GM11168 (cell line): Measurements from ENCODE around the gene FGD3.
"Not testable (repeated sequence)": the region's sequence is repeated elsewhere in the genome, so short reads cannot be mapped to it uniquely, and the experiment has no call there.

Source experiments
- in situ Hi-C: fragments of 300-500 bp; cut with MboI; formaldehyde crosslinking; loops from one replicate; pipeline ENCODE4 v1.12.0; 2022; ENCODE audit warnings: low sequenced_read_pairs; ENCODE audit not compliant: unreplicated experiment

FGD3 gene

DNA sequence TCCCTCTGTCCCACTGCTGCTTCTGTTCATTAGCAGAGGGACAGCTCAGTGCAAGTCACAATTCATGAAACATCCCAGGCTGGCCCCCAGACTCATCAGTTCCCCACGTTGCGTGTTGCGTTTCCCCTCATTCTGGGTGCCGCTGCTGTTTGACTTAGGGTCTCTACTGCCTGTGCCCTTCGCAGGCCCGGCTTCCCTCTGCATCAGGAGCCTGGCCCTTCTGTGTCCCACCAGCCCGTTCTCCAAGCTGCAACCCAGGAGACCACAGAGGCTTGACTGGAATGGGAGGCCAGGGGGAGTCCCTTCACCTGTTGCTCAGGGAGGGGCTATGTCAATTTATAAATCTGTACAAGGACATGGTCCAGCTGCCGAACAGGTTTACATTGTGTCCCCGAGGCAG is 57.2 kb downstream of the FGD3 start:
- in situ Hi-C loops: no loop called here

GRCh38 chr9:93005876-93006275 is 58.6 kb downstream of the FGD3 start:
- in situ Hi-C loops: no loop called here

DNA sequence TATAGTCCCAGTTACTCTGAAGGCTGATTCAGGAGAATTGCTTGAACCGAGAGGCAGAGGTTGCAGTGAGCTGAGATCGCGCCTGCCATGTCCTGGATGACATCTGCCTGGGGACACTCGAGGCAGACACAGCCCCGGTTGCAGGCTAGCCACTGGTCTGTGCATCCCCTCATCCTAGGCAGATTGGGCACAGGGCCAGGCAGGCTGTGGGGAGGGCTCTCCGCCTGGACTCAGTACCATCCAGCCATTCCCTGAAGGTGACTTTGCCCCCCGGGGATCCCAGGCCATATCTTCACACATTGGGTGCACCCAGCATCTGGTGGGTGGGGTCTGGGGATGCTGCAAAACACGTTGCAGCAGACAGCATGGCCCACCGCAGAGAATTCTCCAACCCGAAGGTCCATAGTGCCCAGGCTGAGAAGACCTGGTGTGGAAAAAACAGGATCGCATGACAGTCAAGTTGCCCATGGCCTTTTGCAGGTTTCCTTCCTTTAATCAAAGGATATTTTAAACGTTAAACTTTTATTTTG is 60.3 kb downstream of the FGD3 start:
- in situ Hi-C loops: no loop called here

DNA sequence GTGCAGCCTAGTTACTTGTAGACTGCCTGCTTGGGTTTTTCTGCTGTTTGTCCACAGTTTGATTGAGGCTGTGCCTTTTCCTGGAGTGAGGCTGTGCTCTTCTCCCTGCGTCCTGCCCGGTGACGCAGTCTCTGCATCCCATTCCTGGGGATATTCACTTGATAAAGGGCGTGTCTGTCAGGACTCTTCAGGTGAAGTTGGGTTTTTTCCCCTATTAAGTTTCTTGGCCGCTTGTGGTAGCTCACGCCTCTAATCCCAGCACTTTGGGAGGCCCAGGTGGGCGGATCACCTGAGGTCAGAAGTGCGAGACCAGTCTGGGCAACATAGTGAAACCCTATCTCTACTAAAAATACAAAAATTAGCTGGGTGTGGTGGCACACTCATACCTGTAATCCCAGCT is 61.1 kb downstream of the FGD3 start:
- in situ Hi-C loops: no loop called here

GRCh38 chr9:93009337-93010015 is 62.2 kb downstream of the FGD3 start:
- in situ Hi-C loops: no loop called here

DNA sequence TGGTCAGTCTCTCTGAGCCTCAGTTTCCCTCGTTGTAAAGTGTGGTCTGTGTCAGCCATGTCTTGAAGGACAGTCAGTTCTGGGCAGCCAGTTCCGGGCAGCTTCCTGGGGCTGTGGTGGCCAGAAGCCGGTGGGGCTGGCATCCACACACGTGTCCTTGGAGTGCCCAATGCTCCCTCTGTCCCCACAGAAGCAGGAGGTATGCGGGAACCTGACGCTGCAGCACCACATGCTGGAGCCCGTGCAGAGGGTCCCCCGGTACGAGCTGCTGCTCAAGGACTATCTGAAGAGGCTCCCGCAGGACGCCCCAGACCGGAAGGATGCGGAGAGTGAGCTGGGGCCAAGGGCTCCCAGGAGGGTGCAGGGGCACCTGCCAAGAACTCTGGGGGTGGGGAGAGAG is 62.7 kb downstream of the FGD3 start:
- in situ Hi-C loops: no loop called here

DNA sequence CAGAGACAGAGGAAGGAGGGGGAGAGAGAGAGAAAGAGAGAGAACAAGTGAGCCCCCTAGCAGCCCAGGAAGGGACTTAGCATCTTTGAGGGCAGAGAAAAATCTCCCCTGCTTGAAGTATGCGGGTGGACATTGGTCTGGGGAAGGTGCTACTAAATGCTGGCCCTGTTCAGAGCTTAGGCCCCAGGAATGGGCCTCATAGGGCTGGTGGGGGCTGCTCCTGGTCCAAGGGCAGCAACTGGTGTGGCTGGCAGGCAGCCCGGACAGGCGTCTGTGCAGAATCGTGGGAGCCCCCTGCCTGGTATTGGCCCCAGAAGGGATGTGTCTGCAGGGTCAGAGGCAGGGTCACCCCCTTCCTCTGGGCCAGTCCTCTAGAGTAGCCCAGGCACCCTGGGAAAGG is 63.4 kb downstream of the FGD3 start:
- in situ Hi-C loops: no loop called here

DNA sequence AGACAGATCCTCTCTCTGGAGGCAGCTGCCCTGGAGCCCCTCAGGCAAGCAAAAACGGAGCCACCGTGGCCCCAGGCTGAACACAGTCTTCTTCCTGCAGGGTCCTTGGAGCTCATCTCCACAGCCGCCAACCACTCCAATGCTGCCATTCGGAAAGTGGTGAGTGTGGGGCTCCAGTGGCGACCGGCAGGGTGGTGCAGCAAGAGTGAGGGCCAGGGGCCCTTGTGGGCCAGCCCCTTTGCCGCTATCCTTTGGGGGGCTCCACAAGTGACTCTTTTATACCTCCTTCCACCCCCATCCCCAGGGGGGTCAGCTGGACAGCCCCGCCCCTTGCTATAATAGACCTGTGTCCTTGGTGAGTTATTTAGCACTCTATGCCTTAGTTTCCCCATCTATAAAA is 63.8 kb downstream of the FGD3 start:
- in situ Hi-C loops: no loop called here

GRCh38 chr9:93012963-93013855 is 65.9 kb downstream of the FGD3 start:
- in situ Hi-C loops: no loop called here

DNA sequence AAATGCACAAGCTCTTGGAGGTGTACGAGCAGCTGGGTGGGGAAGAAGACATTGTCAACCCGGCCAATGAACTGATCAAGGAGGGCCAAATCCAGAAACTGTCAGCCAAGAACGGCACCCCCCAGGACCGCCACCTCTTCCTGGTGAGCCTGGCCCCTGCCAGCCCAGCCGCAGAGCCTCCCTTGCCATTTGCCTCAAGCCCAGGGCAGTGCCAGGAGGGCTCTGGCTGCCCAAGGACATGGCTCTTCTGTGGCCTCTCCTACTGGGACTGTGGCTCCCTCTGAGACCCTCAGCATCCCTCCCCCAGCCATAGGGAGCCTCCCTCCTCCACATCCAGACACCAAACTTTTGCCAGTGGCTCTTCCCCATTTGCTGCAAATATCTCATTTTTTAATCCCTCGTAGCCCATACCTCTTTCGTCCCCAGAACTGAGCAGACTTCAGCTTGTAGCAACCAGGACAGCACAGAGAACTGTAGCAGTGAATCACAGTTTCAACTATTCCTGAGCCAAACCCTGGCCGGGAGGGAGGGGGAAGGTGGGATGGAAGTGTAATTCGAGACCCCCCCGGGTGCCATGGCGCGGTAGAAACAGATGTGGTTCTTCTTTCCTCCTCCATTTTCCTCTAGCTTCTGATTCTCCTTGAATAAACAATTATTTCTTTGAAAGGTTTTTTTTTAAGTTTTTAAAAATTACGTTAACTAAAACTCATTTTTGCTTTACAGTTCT is 66.7 kb downstream of the FGD3 start:
- in situ Hi-C loops: no loop called here

DNA sequence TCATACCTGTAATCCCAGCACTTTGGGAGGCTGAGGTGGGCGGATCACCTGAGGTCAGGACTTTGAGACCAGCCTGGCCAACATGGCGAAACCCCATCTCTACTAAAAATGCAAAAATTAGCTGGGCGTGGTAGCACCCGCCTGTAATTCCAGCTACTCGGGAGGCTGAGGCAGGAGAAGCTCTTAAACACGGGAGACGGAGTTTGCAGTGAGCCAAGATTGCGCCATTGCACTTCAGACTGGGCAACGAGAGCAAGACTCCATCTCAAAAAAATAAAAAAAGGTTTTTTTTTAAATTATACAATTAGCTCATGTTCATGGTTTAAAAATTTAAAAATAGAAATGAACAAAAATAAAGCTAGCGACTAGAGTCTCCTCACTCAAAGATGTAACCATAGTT is 67.9 kb downstream of the FGD3 start:
- in situ Hi-C loops: not testable (repeated sequence)

GRCh38 chr9:93017621-93018020 is 70.3 kb downstream of the FGD3 start:
- in situ Hi-C loops: no loop called here

- in situ Hi-C loops: no loop called here
These were observed 72.8 kb downstream of the FGD3 start for GRCh38 chr9:93020151-93020550.

DNA sequence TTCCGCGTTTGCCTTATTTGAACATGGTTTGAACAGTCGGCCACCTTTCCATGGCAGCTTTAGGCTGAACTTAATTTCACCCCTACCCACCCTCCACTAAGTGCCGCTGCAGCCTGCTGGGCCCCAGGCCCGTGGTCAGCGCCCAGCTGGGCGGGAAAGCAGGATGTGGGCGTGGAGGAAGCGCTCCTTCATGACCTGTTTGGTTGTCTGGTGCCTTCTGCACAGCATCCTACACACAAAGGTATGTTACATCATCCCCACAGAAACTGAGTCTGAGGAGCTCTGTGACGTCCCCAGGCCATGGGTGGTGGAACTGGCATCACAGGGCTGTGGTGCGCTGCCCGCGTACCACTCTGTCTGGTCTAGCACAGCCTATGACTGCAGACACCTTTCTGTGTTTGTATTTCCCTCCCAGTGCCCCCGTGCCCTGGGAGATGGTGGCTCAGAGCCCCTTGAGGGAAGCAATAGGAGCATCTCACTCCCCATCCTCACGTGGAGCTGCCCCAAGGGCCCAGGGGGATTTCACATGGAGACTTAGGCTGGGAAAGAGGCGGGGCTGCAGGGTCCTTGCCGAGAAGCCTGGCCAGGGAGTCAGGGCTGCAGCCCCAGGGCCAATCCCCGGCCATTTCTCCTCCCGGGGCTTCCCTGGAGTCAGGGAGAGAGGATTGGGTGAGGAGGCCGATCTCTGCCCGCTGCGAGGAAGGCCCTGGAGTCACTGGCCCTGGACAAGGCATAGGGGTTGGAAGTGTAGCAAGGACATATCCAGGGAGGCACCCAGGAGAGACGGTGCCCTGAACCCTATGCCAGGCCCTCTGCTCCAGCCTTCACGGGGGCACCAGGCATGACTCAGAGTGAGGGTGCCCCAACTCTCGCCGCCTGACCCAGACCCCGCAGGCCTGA is 73.7 kb downstream of the FGD3 start:
- in situ Hi-C loops: no loop called here

- in situ Hi-C loops: no loop called here
These were observed 74.7 kb downstream of the FGD3 start for GRCh38 chr9:93022066-93022465.

DNA sequence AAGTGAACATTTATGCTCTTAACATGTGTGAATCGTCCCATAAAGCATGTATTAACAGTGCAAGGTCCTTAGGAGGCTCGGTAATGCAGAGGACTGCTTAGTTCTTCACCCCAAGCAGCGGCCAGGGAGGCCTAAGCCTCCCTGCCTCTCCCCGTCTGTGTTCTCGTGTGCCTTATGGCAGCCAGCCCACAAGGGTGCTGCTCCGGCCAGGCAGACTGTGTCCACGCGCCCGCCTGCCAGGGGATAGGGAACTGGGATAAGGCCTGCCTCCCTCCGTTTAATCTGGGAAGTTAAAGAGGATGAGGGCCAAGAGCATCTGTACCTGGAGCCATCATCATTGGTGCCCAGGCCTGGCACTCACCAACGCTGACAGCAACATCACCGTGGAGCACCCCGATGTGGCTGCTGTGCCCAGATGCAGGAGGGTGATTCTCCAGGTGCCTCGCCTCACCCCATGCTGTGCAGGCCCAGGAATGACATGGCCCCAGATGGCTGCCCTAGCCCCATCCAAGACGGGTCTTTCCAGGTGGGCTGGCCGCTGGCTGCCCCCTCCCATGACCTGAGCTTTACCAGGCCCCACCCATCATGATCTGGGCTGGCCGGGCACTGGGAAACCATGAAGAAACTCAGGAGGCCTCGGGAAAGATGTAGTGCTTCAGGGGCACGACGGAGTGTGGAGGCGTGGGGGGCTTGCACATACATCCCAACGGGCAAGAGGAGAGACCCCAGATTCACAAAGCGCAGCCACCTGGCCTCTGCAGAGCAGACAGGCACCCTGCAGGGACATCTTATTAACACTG is 75.6 kb downstream of the FGD3 start:
- in situ Hi-C loops: no loop called here

- in situ Hi-C loops: no loop called here
These were observed 76.1 kb downstream of the FGD3 start for GRCh38 chr9:93023521-93023815.

- in situ Hi-C loops: no loop called here
These were observed 77.3 kb downstream of the FGD3 start for GRCh38 chr9:93024646-93024910.

- in situ Hi-C loops: no loop called here
These were observed 77.8 kb downstream of the FGD3 start for GRCh38 chr9:93024986-93025630.
